ENCODE data around the gene ZNF827. TPM values are rescaled to one million over a fixed set of nuclear protein-coding genes. Genes with fewer than 3 reads are reported as not detected.

The ZNF827 gene
- total RNA-seq, 1 experiment from 2014 or later: 5.3 TPM

GRCh38 chr4:145734576-145735346 lies 203.9 kb downstream of the ZNF827 start:
- intact Hi-C loops (cut with micrococcal nuclease; ENCODE audit: unreplicated experiment): loop anchor here (1.0 to 5.0 kb wide), 2 partner anchors 71 to 203 kb away; partner anchors contain the start of gene ZNF827
- H3K27me3 ChIP-seq (replicated peaks; ENCODE audit: control insufficient read depth, insufficient read depth, low read length): no peaks in the 10 kb centered on the region
- TF ChIP-seq CTCF (IDR thresholded peaks at IDR 0.05; ENCODE audit: insufficient read depth in 1 of 2, low read depth in 1 of 2, low read length in 1 of 2, severe bottlenecking in 1 of 2, unreplicated experiment in 1 of 2): no peak
- Mint-ChIP-seq H3K4me3 (ENCODE audit: unreplicated experiment) (peak overlapping the region; percentile 8), H3K36me3 (ENCODE audit: insufficient read depth, unreplicated experiment) (no peaks in the 10 kb centered on the region), H3K27ac (ENCODE audit: unreplicated experiment) (peak overlapping the region; percentile 89), H3K4me1 (ENCODE audit: low read depth, unreplicated experiment) (peaks cover 27% of the 10 kb centered on the region), H3K27me3 (ENCODE audit: insufficient read depth, unreplicated experiment) (no peaks in the 10 kb centered on the region), H3K9me3 (ENCODE audit: unreplicated experiment) (no peaks in the 10 kb centered on the region)
- no peaks in the 10 kb centered on the region for H3K9me3 ChIP-seq
- no TSS peak for BruUV-seq (replicated peaks)
- H3K4me1 ChIP-seq: peaks cover 54% of the 10 kb centered on the region
- ChIA-PET CTCF (no interaction called here), POLR2A (no interaction called here)
- H3K4me3 ChIP-seq (ENCODE audit: low read depth, low read length): no peak overlapping the region
- DNase-seq: no peak
- no peaks in the 10 kb centered on the region for H3K36me3 ChIP-seq (ENCODE audit: control insufficient read depth, insufficient read depth, low read length)

GRCh38 chr4:145734031-145734430 lies 204.6 kb downstream of the ZNF827 start:
- Histone ChIP-seq H3K9me3 (no peaks in the 10 kb centered on the region), H3K27me3 (replicated peaks; ENCODE audit: control insufficient read depth, insufficient read depth, low read length) (no peaks in the 10 kb centered on the region), H3K4me3 (ENCODE audit: low read depth, low read length) (no peak overlapping the region), H3K36me3 (ENCODE audit: control insufficient read depth, insufficient read depth, low read length) (no peaks in the 10 kb centered on the region), H3K4me1 (peaks cover 49% of the 10 kb centered on the region)
- no peaks in the 10 kb centered on the region for H3K36me3 Mint-ChIP-seq (ENCODE audit: insufficient read depth, unreplicated experiment)
- H3K9me3 Mint-ChIP-seq (ENCODE audit: unreplicated experiment): no peaks in the 10 kb centered on the region
- peak overlapping the region; percentile 84 for H3K4me3 Mint-ChIP-seq (ENCODE audit: unreplicated experiment)
- no peak for DNase-seq
- no TSS peak for BruUV-seq (replicated peaks)
- H3K4me1 Mint-ChIP-seq (ENCODE audit: low read depth, unreplicated experiment): peaks cover 27% of the 10 kb centered on the region
- CTCF ChIA-PET: no interaction called here
- H3K27ac Mint-ChIP-seq (ENCODE audit: unreplicated experiment): peak overlapping the region; percentile 89
- TF ChIP-seq CTCF (IDR thresholded peaks at IDR 0.05; ENCODE audit: insufficient read depth in 1 of 2, low read depth in 1 of 2, low read length in 1 of 2, severe bottlenecking in 1 of 2, unreplicated experiment in 1 of 2): no peak
- POLR2A ChIA-PET: interaction anchor here (0.6 kb wide), 1 partner anchor 119 kb away, joined by 6 read pairs; no protein-coding TSS in a partner anchor
- intact Hi-C loops (cut with micrococcal nuclease; ENCODE audit: unreplicated experiment): loop anchor here (5.0 kb wide), 1 partner anchor 203 kb away; the partner anchor contains the start of gene ZNF827
- no peaks in the 10 kb centered on the region for H3K27me3 Mint-ChIP-seq (ENCODE audit: insufficient read depth, unreplicated experiment)

GRCh38 chr4:145732895-145733880 lies 205.4 kb downstream of the ZNF827 start:
- TSS peak; percentile 60 for BruUV-seq (replicated peaks)
- no peak for TF ChIP-seq CTCF (IDR thresholded peaks at IDR 0.05; ENCODE audit: insufficient read depth in 1 of 2, low read depth in 1 of 2, low read length in 1 of 2, severe bottlenecking in 1 of 2, unreplicated experiment in 1 of 2)
- Histone ChIP-seq H3K4me1 (peaks cover 49% of the 10 kb centered on the region), H3K9me3 (no peaks in the 10 kb centered on the region), H3K27me3 (replicated peaks; ENCODE audit: control insufficient read depth, insufficient read depth, low read length) (no peaks in the 10 kb centered on the region), H3K36me3 (ENCODE audit: control insufficient read depth, insufficient read depth, low read length) (no peaks in the 10 kb centered on the region), H3K4me3 (ENCODE audit: low read depth, low read length) (peak overlapping the region; percentile 63)
- H3K36me3 Mint-ChIP-seq (ENCODE audit: insufficient read depth, unreplicated experiment): no peaks in the 10 kb centered on the region
- peak overlapping the region; percentile 84 for H3K4me3 Mint-ChIP-seq (ENCODE audit: unreplicated experiment)
- POLR2A ChIA-PET: interaction anchor here (0.5 to 0.6 kb wide), 2 partner anchors 120 to 286 kb away, joined by 3 to 6 read pairs; no protein-coding TSS in a partner anchor
- H3K27me3 Mint-ChIP-seq (ENCODE audit: insufficient read depth, unreplicated experiment): no peaks in the 10 kb centered on the region
- CTCF ChIA-PET: interaction anchor here (1.0 kb wide), 1 partner anchor 205 kb away, joined by 3 read pairs; the partner anchor contains the start of gene ZNF827
- DNase-seq: peak; percentile 93
- no peaks in the 10 kb centered on the region for H3K9me3 Mint-ChIP-seq (ENCODE audit: unreplicated experiment)
- H3K27ac Mint-ChIP-seq (ENCODE audit: unreplicated experiment): peak overlapping the region; percentile 89
- intact Hi-C loops (cut with micrococcal nuclease; ENCODE audit: unreplicated experiment): loop anchor here (1.0 to 5.0 kb wide), 2 partner anchors 114 to 204 kb away; partner anchors contain the start of genes MMAA and ZNF827
- H3K4me1 Mint-ChIP-seq (ENCODE audit: low read depth, unreplicated experiment): peaks cover 27% of the 10 kb centered on the region
